ENCODE results near the gene FCN3. TPM values are rescaled to one million over a fixed set of nuclear protein-coding genes. Genes with fewer than 3 reads are reported as not detected.

FCN3 gene
- polyA plus RNA-seq, 3 donors from 2014 or later = not detected

GRCh38 chr1:27365372-27366112 lies 9.1 kb downstream of the FCN3 start:
- H3K27ac Mint-ChIP-seq = peak overlapping the region in 5 of 6 donors; percentile 39 to 86 (median 69)
- H3K9me3 Mint-ChIP-seq = no peaks in the 10 kb centered on the region
- H3K27me3 Mint-ChIP-seq (ENCODE audit: low read depth in 3 of 3) = peaks cover 0 to 4% (median 4%) of the 10 kb centered on the region in 3 donors
- H3K4me1 Mint-ChIP-seq = peaks cover 23 to 28% of the 10 kb centered on the region in 2 donors
- peak overlapping the region; percentile 83 to 90 (median 88) for H3K4me3 Mint-ChIP-seq
- DNase-seq = peak; percentile 66 to 75 (median 73)
- H3K36me3 Mint-ChIP-seq = no peaks in the 10 kb centered on the region

- H3K27ac Mint-ChIP-seq = peak overlapping the region in 5 of 6 donors; percentile 39 to 86 (median 69)
- peaks cover 0 to 7% (median 4%) of the 10 kb centered on the region in 3 donors for H3K27me3 Mint-ChIP-seq (ENCODE audit: low read depth in 3 of 3)
- H3K4me3 Mint-ChIP-seq = peak overlapping the region; percentile 83 to 90 (median 88)
- no peak for DNase-seq
- peaks cover 30 to 33% of the 10 kb centered on the region in 2 donors for H3K4me1 Mint-ChIP-seq
- no peaks in the 10 kb centered on the region for H3K36me3 Mint-ChIP-seq
- no peaks in the 10 kb centered on the region for H3K9me3 Mint-ChIP-seq
These were observed 9.8 kb downstream of the FCN3 start for GRCh38 chr1:27364696-27365371.

DNA sequence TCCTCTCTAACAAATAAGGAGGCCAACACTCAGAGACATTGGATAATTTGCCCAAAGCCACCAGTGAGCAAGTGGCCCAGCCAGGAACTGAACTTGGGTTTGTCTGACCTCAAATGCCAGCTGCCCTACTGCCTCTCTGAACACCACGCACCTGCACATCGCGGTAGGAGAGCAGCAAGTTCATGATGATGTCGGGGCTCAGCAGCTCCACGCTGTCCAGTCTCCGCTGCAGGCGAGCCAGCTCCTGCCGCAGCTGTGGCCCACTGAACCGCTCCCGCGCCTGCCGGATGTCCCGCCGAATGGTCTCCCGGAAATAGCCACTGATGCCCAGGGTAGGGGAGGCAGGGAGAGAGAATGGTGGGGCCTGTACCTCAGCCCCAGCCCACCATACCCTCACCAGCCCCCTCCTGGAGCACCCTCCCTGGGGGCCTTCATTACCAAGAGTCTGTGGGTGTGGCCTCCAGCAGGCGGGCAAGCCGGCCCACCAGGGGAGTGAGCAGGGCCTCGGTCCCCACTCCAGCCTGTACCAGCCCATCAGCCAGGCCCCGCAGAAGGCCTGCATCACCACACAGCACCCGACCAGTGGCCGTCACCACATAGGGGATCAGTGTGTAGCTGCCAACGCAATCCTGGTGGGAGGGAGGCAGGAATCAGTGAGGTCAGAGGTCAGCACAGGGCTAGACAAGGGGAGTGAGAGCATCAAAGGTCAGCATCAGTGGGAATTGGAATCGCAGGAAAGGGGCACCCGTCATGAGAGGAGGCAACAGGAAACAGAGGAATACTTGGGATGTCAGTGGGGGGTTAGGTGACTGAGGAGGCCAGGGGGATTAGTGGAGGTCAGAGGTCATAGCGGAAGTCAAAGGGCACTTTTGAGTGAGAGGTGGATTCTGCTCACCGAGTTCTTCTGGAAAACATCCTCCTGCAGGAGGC lies 10.6 kb downstream of the FCN3 start:
- peaks cover 30 to 37% of the 10 kb centered on the region in 2 donors for H3K4me1 Mint-ChIP-seq
- peak overlapping the region in 3 of 6 donors; percentile 22 to 34 (median 24) for H3K27ac Mint-ChIP-seq
- H3K36me3 Mint-ChIP-seq = no peaks in the 10 kb centered on the region
- no peaks in the 10 kb centered on the region for H3K9me3 Mint-ChIP-seq
- peak overlapping the region in 1 of 5 donors; percentile 52 for H3K4me3 Mint-ChIP-seq
- peaks cover 2 to 8% (median 4%) of the 10 kb centered on the region in 3 donors for H3K27me3 Mint-ChIP-seq (ENCODE audit: low read depth in 3 of 3)
- no peak for DNase-seq

DNA sequence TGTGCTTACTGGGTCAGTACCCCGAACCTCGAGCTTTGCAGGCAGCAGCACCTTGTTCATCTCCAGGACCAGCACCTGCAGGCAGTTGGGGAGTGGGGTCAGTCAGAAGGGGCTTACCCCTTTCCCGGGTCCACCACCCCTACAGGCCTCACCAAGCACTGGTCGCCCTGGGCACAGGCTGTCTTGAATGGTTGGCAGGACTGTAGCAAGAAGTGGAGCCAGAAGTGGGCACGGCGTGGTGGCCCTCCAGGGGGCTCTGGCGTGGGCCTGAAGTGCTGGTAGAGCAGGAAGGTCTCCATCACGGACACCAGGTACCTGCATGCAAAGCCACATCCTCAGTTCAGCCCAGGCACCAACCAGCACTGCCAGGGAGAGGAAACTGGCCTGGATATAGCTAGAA lies 13.1 kb downstream of the FCN3 start:
- DNase-seq = no peak
- no peaks in the 10 kb centered on the region for H3K36me3 Mint-ChIP-seq
- H3K9me3 Mint-ChIP-seq = no peaks in the 10 kb centered on the region
- H3K4me1 Mint-ChIP-seq = peaks cover 40 to 47% of the 10 kb centered on the region in 2 donors
- H3K27ac Mint-ChIP-seq = peak overlapping the region in 1 of 6 donors; percentile 35
- peak overlapping the region in 1 of 5 donors; percentile 62 for H3K4me3 Mint-ChIP-seq
- peaks cover 8 to 19% (median 10%) of the 10 kb centered on the region in 3 donors for H3K27me3 Mint-ChIP-seq (ENCODE audit: low read depth in 3 of 3)

DNA sequence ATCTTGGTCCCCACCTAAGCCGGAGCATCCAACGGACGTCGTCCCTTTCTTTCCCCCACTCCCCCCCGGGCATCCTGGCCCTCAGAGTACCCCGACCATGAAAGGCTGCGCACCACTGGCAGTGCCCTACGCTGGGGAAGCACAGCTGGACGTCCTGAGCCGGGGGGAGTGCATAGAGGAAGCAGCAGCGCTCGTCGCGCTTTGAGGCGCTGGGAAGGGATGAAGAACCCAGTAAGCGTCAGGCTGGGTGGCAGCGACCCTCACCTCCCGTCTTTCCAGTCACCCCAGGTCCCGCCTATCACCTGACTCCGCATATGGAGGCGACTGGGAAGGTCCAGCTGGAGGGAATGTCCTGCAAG lies 13.6 kb downstream of the FCN3 start:
- H3K36me3 Mint-ChIP-seq = no peaks in the 10 kb centered on the region
- no peak overlapping the region for H3K27ac Mint-ChIP-seq
- peak overlapping the region in 3 of 5 donors; percentile 72 to 81 (median 76) for H3K4me3 Mint-ChIP-seq
- H3K27me3 Mint-ChIP-seq (ENCODE audit: low read depth in 3 of 3) = peaks cover 10 to 20% (median 12%) of the 10 kb centered on the region in 3 donors
- peaks cover 45 to 52% of the 10 kb centered on the region in 2 donors for H3K4me1 Mint-ChIP-seq
- H3K9me3 Mint-ChIP-seq = no peaks in the 10 kb centered on the region
- no peak for DNase-seq

- Mint-ChIP-seq H3K4me1 (peaks cover 47 to 53% of the 10 kb centered on the region in 2 donors), H3K9me3 (no peaks in the 10 kb centered on the region), H3K4me3 (peak overlapping the region; percentile 71 to 81 (median 76)), H3K36me3 (no peaks in the 10 kb centered on the region), H3K27me3 (ENCODE audit: low read depth in 3 of 3) (peaks cover 12 to 20% (median 13%) of the 10 kb centered on the region in 3 donors), H3K27ac (peak overlapping the region in 2 of 6 donors; percentile 10 to 50)
- peak; percentile 44 to 60 (median 47) for DNase-seq
These were observed 14.2 kb downstream of the FCN3 start for GRCh38 chr1:27360159-27361043.

- DNase-seq = no peak
- Mint-ChIP-seq H3K4me3 (peak overlapping the region; percentile 71 to 81 (median 76)), H3K36me3 (no peaks in the 10 kb centered on the region)
These were observed 14.8 kb downstream of the FCN3 start for GRCh38 chr1:27359822-27360158.

DNA sequence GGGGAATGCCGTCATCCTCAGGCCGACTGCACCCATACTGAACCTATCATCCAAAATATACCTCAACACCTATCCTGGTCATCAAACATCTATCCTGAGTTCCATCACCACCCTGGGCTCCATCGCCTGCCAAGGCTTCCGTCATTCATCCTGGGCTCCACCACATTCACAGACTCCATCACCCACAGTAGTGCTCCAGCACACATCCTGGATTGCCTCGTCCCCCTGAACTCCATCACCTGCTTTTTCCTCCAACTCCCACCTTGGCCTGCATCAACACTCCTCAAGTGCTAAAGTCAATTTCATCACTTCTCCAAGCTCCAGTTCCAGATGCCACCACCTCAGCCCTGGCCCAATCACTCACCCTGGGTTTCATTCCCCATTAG lies 15.7 kb downstream of the FCN3 start:
- peak overlapping the region in 4 of 6 donors; percentile 7 to 62 (median 44) for H3K27ac Mint-ChIP-seq
- DNase-seq = no peak
- peak overlapping the region; percentile 14 to 77 (median 72) for H3K4me3 Mint-ChIP-seq
- H3K4me1 Mint-ChIP-seq = peaks cover 37 to 48% of the 10 kb centered on the region in 2 donors
- H3K9me3 Mint-ChIP-seq = no peaks in the 10 kb centered on the region
- peaks cover 10 to 20% (median 13%) of the 10 kb centered on the region in 3 donors for H3K27me3 Mint-ChIP-seq (ENCODE audit: low read depth in 3 of 3)
- peaks cover 0 to under 1% (median 0%) of the 10 kb centered on the region in 3 donors for H3K36me3 Mint-ChIP-seq

More at GRCh38 chr1:27359822-27360158, 14.8 kb downstream of the FCN3 start:
- H3K27me3 Mint-ChIP-seq (ENCODE audit: low read depth in 3 of 3) = peaks cover 10 to 20% (median 13%) of the 10 kb centered on the region in 3 donors
- H3K9me3 Mint-ChIP-seq = no peaks in the 10 kb centered on the region
- peak overlapping the region in 3 of 6 donors; percentile 10 to 50 (median 32) for H3K27ac Mint-ChIP-seq
- peaks cover 44 to 49% of the 10 kb centered on the region in 2 donors for H3K4me1 Mint-ChIP-seq

- H3K4me1 Mint-ChIP-seq = peaks cover 37 to 50% of the 10 kb centered on the region in 2 donors
- no peak for DNase-seq
- no peaks in the 10 kb centered on the region for H3K9me3 Mint-ChIP-seq
- peaks cover 0 to 4% (median 0%) of the 10 kb centered on the region in 3 donors for H3K36me3 Mint-ChIP-seq
- H3K27me3 Mint-ChIP-seq (ENCODE audit: low read depth in 3 of 3) = peaks cover 10 to 18% (median 13%) of the 10 kb centered on the region in 3 donors
- peak overlapping the region; percentile 77 to 84 (median 80) for H3K4me3 Mint-ChIP-seq
- peak overlapping the region in 2 of 6 donors; percentile 37 to 62 for H3K27ac Mint-ChIP-seq
These were observed 16.3 kb downstream of the FCN3 start for GRCh38 chr1:27358038-27358927.

DNA sequence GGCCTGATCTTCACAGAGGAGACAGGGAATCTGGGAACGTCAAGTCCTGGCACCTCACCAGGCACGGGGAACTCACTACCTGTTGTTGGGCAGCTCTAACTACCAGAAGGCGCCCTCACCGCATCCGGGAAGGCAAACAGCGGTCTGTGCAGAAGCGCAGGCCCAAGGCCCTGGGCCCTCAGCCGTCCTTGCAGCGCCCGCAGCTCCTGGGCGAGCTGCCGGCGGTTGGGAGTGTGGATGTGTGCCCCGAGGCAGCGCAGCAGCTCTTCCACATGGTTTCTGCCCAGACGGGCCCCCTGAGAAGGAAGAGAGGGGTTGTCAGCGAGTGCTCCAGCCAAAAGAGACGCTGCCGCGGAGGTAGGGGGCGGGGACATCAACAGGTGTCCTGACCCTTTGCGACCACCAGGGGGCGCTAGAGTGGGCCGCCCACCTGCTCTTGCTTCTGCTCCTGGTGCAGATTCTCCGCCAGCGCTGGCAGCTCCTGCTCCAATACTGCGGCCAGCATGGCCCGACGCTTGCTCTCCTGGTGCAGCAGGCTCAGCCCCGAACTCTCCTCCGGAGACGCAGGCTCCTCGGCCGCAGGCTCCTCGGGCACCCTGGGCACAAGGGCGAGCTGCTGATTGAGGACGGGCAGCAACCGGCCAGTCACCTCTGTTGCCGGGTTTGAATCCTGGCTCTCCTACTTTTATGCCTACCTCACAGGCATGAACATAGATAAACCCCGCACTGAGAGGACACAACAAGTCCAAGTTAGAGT lies 17.2 kb downstream of the FCN3 start:
- H3K4me1 Mint-ChIP-seq = peaks cover 37 to 50% of the 10 kb centered on the region in 2 donors

GRCh38 chr1:27356619-27357280 lies 17.9 kb downstream of the FCN3 start:
- no peaks in the 10 kb centered on the region for H3K9me3 Mint-ChIP-seq
- H3K4me1 Mint-ChIP-seq = peaks cover 37 to 50% of the 10 kb centered on the region in 2 donors
- peak; percentile 37 to 64 (median 54) for DNase-seq

More for the DNA sequence above, 17.2 kb downstream of the FCN3 start:
- H3K36me3 Mint-ChIP-seq = peaks cover 0 to 4% (median 0%) of the 10 kb centered on the region in 3 donors
- peak; percentile 80 to 84 (median 84) for DNase-seq
- H3K4me3 Mint-ChIP-seq = peak overlapping the region; percentile 77 to 84 (median 80)
- H3K27me3 Mint-ChIP-seq (ENCODE audit: low read depth in 3 of 3) = peaks cover 10 to 18% (median 13%) of the 10 kb centered on the region in 3 donors
- H3K9me3 Mint-ChIP-seq = no peaks in the 10 kb centered on the region
- peak overlapping the region; percentile 73 to 91 (median 86) for H3K27ac Mint-ChIP-seq

More at GRCh38 chr1:27356619-27357280, 17.9 kb downstream of the FCN3 start:
- H3K36me3 Mint-ChIP-seq = peaks cover 0 to 4% (median 0%) of the 10 kb centered on the region in 3 donors
- H3K4me3 Mint-ChIP-seq = peak overlapping the region; percentile 77 to 84 (median 80)
- peaks cover 10 to 20% (median 13%) of the 10 kb centered on the region in 3 donors for H3K27me3 Mint-ChIP-seq (ENCODE audit: low read depth in 3 of 3)
- peak overlapping the region; percentile 73 to 93 (median 86) for H3K27ac Mint-ChIP-seq
